ENCODE results near the gene NIPA2.

Gene NIPA2

DNA sequence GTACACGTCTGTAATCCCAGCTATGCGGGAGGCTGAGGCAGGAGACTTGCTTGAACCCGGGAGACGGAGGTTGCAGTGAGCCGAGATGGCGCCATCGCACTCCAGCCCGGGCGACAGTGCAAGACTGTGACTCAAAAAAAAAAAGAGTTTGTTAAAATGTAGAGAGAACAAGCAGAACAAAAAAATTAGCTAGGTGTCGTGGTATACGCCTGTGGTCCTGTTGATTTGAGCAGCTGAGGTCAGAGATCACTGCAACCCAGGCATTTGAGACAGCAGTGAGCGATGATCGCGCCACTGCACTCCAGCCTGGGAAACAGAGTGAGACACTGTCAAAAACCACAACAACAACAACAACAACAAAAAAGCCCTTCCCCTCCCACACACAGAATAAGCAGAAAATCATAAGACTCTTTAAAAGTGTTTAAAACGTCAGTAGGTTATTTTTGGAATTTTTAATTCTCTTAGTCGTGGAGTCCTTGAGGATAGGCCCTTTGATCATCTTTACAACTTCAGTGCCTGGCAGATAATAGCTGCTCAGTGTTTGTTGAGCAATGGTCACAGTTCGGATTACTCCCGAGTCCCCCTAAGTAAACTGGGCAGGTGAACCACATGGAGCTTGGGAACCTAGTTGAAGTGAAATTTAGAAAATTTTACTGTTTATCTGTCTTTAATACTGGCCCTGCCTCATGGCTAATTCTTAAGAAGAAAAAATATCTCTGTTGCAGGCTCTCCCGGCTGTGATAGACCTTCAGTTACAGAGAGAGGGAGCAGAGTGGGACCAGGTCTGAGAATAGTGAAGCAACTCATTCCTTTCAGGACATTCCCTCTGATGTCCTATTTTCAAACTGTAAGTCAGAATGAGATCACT lies 6.2 kb downstream of the NIPA2 start:
- no peak for DNase-seq

DNA sequence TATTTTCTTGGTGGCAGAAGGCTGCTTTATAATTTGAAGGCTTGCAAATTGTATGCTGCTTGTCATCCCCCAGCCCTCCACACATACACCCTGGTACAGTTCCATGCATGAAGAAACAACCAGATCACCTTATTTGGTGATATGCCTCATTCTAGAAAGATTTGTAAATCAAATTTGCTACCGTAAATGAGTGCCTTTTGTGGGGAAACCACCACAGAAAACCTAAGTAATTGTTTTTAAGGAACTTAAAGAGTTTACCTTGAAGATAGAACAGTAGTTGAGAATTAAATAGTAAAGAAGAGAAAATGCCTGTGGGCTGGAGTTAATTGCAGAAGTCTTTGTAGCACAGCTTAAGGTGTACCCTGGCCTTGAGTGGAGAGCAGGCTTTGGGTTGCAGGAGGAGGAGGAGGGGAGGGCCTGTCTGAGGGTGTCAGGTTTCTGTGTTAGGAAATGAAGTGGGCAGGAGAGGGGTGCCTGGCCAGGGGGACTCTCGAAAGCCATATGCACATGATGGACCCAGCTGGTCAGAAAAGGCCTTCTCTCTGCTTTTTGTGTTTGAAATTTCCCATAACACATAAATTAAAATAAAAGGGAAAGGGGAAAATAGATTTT lies 6.9 kb downstream of the NIPA2 start:
- DNase-seq: no peak

DNA sequence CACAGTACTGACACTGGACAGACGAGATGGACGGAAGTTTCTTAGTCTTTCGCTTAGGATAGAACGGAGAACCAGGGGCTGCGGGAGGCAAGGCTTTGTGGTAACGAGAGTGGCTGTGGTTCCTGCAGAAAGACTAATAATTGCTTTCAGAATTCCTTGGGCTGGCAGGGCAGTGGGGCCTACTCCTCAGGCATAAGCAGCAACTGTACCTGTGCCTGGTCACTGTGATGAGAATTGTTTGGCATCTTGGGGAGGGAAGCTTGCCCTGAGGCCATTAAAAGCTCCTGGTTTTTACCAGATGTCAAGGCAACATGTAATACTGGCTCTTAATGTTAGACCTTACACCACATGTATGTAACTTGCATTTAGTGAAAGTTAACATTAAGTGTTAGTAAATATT lies 7.6 kb downstream of the NIPA2 start:
- DNase-seq: no peak

DNA sequence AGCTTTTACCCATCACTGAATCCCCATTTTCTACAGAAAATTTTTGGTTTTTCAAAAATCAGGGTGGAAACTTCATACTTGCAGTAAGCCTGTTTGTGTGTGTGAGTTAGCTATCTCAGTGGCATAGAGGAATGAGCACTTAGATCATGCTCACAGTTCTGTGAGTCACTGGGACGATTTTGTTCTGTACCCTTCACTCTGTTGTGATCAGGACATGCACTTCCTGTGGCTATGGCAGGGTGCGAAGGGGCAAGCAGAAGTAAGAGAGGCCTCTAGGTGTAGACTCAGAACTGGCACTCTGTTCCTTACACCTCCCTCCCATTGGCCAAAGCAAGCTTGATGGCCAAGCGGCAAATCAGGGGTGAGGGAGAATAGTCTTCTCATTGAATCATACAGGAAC lies 11.6 kb downstream of the NIPA2 start:
- DNase-seq: no peak

DNA sequence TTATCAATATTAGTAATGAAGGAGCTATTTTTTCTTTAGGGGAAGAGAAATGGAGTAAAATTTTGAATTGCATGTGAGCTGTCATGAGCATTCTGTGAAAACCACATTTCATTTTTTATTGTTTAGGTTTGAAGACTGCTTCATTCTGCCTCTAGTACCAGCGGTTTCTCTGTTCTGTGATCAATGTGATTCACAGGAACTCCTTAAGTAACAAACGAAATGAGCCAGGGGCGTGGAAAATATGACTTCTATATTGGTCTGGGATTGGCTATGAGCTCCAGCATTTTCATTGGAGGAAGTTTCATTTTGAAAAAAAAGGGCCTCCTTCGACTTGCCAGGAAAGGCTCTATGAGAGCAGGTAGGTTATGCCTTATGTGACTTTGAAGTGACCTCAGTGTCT lies 13.0 kb downstream of the NIPA2 start:
- no peak for DNase-seq

DNA sequence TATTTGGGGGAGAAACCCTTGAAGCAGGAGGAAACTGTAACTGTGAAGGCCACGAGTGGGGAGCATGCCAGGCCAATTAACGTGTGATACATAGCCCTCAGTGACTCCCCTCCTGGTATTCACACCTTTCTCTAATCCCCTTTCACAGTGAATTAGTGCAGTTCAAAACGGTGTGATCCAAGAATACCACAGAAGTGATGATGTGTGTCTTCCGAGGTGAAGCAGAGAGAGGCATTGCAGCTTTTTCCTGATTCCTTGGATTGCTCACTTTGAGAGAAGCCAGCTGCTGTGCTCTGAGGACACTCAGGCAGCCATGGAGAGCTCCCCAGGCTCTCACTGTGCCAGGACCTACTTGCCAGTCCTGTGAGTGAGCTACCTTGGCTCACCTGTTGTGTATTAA lies 17.3 kb downstream of the NIPA2 start:
- no peak for DNase-seq

DNA sequence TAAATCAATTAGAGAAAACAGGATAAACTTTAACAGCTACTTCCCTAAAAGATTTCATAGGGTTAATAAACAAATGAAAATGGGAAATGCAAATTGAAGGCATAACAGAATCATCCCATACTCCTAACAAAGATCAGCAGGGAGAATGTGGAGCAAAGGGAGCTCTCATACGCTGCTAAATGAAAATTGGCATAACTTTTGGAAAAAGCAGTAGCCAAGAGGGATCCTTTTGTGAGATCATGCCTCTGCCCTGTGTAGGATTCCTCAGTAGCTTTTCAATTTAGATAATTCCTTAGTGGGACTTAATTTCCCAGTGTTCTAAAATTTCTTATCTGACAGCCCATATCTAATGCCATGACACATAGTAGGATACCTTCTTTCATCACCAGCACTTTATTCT lies 18.2 kb downstream of the NIPA2 start:
- DNase-seq: no peak

DNA sequence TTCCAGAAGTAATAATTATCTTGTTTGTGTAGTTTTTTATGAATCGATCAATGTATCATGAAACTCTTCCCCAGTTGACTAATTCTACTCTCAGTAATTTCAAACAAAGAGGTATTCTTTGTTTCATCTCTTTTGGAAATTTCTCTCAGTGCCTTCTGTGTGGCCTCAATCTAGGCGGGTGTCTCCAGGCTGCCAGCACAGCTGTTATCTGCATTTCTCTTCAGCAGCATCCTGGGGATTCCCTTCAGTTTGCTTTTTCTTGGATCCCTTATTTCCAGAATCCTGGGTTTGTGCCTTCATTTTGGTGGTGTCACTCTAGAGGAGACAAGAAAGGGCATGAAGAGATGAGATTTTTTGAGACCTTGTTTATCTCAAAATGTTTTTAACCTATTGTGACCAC lies 22.7 kb downstream of the NIPA2 start:
- DNase-seq: no peak

DNA sequence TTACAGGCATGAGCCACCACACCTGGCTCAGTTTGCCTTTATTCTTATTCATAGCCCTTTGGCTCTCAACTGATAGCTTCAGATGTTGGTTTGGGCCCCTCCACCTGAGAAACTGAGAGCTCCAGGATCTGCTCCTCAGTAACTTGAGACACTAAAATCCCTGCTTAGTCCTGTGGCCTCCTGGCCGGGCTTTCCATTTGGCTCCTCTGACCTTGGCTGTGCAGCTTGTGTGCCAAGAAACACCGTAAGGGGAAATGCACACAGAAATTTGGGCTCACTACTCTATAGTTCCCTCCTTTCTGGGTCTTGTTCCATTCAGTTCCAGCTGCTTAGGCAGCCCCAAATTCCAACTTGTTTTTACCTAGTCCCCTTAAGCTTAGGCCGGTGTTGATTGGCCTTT lies 24.9 kb downstream of the NIPA2 start:
- DNase-seq: no peak

DNA sequence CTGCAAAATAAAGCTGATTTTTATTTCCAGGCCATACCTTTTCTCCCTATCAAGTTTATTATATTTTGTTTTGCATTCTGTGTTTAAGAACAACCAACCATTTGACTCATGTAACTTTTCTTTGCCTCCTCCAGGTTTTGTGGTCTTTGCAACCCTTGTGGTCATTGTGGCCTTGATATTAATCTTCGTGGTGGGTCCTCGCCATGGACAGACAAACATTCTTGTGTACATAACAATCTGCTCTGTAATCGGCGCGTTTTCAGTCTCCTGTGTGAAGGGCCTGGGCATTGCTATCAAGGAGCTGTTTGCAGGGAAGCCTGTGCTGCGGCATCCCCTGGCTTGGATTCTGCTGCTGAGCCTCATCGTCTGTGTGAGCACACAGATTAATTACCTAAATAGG lies 27.6 kb downstream of the NIPA2 start:
- DNase-seq: no peak

DNA sequence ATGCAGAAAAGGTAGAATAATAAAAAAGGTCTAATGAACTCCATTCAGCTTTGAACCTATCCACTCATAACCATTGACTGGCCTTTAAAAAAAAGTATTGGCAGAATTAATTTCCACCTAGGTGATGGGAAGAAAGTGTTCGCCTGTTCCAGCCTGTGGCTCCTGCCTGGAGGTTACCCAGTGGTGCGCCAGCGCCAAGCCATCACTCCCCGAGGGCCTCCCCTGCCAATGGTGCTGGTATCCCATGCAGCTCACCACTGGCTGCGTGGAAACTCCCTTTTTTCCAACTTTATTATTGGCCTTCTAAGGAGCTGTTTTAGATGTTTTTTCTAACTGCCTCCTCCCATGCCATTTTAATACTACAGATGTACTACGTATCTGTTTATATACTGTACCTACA lies 29.4 kb downstream of the NIPA2 start:
- DNase-seq: no peak

DNA sequence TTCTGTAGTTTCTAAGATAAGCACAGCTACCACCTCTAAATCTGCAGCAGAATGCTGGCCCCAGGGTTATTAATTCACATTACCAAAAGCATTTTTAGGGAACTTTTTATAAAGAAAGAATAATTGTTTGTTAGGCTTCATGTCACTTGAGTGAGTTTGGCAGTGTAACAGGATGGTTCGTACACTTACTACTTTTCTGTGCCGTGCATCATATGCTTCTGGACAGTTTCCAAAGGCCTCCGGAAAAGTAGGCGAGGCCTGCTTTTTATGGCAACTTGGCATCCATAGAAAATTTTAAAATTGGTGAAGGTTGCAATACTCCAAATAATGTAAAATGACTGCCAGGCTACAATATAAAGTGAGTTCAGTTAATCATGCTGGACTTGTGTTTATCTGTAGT lies 30.0 kb downstream of the NIPA2 start:
- no peak for DNase-seq

DNA sequence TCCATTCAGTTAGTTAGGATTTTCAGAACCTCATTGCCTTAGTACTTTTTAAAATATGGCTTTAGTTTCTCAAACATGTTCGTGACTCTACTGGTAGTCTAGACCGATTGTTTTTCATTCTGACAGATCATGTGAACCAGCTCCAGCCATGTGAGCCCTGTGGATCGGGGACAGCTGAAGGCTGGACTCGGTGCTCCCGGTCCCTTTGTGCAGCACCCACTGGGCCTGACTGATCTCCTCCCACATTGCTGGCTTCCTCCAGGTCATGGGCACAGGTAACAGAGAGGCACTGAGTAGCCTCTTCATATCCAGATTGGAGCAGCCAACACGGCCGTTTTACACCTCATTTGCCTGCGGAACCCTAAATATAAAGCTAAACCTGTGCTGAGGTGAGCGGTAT lies 30.5 kb downstream of the NIPA2 start:
- no peak for DNase-seq

DNA sequence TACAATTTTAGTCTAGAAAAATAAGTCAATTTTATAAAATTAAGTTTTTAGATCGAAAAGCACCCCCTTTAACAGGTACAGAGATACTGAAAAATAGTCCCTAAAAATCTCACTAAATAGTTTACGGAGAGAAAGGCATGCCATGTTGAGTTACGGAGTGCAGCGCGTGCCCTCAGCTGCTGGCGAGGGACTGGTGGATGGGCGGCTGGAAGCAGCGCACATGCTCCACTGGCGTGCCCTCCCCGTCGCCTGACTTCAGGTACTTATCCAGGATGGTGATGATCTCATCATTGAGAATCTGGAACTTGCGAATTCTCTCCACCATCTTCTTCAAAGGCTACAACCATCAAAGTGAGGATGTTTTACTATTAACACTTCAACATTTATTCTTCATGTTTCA lies 31.4 kb downstream of the NIPA2 start:
- DNase-seq: no peak

DNA sequence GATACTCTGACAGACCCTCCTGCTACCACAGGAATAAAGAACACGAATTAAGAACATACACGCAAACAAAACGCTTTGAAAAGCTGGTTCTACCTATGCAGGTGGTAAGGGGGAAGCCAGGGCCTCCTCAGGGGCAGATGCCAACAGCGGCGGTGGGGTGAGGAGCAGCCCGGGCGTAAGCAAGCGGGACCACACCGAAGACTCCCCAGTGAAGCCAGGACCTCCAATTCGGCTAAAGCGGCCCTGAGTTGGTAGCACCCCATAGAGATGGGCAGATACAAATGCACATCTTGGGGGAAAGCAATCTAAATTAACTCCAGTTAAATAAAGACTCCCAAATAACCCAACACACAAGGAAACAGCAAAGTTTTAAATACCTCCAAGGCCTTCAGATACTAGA lies 32.4 kb downstream of the NIPA2 start:
- DNase-seq: no peak

DNA sequence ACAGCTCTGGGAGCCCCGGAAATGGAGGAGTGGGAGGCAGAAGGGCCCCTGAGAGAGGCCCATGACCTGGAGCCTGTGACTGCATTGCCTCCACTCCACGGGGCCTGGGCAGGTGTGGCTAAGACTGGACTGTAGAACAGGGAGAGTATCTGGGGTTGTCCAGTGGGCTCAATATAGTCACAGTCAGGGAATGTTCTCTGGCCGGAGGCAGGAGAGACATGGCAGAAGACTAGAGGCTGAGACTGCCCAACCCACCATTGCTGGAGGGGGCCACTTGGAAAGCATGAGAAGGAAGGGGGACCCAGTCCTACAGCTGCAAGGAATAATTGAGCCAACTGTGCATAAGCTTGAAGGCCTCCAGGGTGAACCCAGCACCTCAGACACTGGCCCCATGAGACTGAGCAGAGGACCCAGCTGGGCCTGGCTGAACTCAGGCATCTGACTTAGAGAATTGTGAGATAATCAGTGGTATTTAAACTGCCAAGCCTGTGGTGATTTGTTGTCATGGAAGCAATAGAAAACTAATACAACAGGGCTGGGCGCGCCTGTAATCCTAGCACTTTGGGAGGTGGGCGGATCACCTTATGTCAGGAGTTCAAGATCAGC lies 33.1 kb downstream of the NIPA2 start:
- DNase-seq: no peak

DNA sequence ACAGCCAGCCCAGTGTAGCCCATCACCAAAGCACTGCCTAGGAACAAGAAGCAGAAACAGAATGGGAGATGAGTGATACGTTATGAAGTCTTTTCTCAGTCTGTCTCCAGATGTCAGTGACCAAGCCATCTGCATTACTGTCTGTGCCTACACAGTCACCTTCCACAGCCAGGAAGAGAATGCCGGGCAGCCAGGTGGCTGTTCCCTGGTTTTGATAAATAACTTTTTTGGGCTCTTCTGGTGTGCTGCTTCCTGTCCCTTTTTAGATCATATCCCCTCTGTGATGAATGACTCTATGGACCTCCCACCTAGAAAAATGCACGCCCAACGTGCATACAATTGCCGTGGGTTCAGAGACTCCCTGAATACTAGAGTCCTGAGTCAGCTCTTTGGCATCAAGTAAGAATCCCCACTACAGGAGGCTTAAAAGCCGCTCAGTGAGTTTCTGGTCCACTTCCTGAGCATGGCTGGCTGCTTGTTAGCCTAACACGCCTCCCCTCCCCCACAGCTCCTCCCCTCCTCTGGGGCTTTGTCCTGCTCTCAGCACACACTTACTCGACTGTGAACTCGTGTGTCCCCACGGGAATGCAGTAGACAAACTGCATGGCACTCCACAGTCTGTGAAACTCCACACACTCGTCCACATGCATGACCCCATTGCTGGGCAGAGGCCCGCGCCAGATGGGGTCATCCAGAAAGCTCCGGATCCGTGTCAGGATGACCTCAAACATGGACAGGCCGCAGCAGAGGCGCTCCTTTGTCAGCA lies 34.7 kb downstream of the NIPA2 start:
- DNase-seq: no peak

DNA sequence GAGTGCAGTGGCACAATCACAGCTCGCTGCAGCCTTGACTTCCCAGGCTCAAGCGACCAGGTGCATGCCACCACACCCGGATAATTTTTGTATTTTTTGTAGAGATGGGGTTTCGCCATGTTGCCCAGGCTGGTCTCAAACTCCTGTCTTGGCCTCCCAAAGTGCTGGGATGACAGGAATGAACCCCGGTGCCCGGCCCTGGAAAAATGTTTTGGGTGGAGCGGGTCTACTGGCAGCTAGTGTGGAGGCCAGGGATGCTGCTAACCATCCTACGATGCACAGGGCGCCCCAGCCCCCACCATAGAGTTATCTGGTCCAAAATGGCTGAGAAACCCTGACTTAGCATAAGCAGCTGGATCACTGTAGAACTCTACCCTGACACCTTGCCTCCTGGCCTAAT lies 35.4 kb downstream of the NIPA2 start:
- no peak for DNase-seq

DNA sequence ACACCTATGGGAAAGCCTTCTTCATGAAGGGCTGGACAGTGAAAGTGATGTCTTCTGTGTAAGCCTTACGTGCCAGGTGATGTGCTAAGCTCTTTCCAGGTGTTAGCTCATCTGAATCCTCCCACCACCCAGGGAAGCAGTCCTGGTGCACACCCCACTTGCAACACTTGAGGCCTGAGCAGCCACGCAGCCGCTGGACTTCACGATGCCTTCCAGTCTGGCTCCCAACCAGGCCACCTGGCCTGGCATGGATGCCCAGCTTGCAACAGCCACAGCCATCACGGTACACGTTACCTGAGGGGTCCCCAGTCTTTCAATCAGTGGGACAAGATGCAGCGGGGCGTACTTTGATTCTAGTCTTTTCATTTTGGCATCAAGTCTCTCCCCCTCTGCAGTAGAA lies 35.8 kb downstream of the NIPA2 start:
- DNase-seq: no peak

DNA sequence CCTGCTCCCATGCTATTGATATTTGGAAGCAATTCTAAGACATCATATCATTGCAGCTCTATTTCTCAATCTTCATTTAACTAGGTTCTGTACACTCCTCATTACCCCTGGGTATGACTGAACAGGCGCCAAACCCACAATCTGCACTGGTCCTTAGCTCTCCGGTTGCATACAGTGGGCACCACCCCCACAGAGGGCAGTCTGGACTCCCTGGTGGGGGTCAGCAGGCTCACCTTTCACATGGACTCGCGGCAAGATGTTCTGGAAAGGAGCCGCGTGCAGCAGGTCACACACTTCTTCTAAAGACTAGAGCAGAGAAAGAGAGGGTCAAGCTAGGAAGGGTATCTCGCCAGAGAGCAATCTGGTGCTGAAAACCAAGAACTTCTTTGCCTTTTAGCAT lies 36.5 kb downstream of the NIPA2 start:
- no peak for DNase-seq

DNA sequence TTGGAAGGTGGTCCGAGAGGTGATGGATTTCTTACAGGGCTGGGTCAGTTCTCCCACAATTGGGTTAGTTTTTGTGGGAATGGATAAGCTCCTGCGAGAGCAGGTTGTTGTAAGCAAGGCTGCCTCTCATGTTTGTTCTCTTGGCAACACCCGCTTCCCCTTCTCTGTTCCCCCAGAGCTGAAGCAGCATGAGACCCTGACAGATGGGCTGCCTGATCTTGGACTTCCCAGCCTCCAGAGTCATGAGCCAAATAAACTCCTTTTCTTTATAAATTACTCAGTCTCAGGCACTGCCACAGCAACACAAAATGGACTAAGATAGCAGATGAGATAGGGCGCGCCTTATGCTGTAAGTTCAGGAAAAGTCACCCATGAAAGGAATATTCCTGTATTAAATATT lies 38.7 kb downstream of the NIPA2 start:
- no peak for DNase-seq

DNA sequence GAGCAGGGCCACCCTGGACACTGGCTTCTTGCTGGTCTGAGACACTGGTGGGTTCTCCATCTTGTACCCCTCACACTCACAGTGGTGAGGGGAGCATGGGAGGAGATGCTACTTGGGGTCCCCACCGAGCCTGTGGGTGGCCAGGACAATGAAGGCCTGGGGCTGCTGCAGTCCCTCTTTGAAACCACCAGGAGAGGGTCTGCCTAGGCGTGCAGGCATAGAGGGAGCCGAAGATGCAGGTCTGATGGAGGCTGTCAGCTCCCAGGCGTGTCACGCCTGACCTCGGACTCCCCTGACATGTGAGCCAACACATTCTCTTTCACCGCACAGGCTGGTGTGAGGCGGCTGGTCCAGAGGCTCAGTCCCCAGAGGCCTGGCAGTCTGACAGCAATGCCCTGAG lies 39.1 kb downstream of the NIPA2 start:
- DNase-seq: no peak

DNA sequence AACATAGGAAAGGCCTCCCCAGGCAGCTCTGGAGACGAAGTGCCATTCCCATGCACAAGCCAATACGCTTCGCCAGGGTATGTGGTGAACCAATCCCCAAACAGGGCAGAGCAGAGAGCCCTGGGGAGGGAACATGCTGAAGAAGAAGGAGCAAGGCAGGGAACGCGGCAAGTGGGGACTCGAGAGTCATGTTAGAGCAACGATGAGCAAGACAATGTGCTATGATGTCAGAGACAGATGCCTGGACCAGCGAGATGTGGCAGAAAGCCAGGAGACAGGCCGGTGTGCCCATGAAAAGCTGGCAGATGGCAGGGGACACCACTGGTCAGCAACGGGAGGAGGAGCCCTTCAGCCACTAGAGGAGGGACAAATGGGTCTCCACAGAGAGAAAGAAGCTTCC lies 39.6 kb downstream of the NIPA2 start:
- no peak for DNase-seq

Data from NCI-H345 (cell line).